Endothelial cell (in vitro differentiated cells): ENCODE results near the gene CCL4. TPM values are rescaled to one million over a fixed set of nuclear protein-coding genes. Genes with fewer than 3 reads are reported as not detected.
"Not testable (repeated sequence)": the region's sequence is repeated elsewhere in the genome, so short reads cannot be mapped to it uniquely, and the experiment has no call there.

Experiments
- DNase-seq: peaks from one replicate; pipeline ENCODE4 v3.0.0; 2021; ENCODE audit warnings: low spot score
- H3K27ac Mint-ChIP-seq: one replicate; pipeline ENCODE4 v1.8.0; 2021; ENCODE audit warnings: mixed read lengths, inconsistent platforms; ENCODE audit not compliant: unreplicated experiment
- H3K27me3 Mint-ChIP-seq: one replicate; pipeline ENCODE4 v1.8.0; 2021; ENCODE audit warnings: mild to moderate bottlenecking, moderate library complexity, mixed read lengths, inconsistent platforms; ENCODE audit not compliant: unreplicated experiment
- H3K36me3 Mint-ChIP-seq: one replicate; pipeline ENCODE4 v1.8.0; 2021; ENCODE audit warnings: mild to moderate bottlenecking, low read depth, mixed read lengths, inconsistent platforms; ENCODE audit not compliant: unreplicated experiment
- H3K4me1 Mint-ChIP-seq: one replicate; pipeline ENCODE4 v1.8.0; 2021; ENCODE audit warnings: mild to moderate bottlenecking, mixed read lengths, inconsistent platforms; ENCODE audit not compliant: unreplicated experiment
- H3K4me3 Mint-ChIP-seq: one replicate; pipeline ENCODE4 v1.8.0; 2021; ENCODE audit warnings: mild to moderate bottlenecking, mixed read lengths, inconsistent platforms; ENCODE audit not compliant: unreplicated experiment
- H3K9me3 Mint-ChIP-seq: one replicate; pipeline ENCODE4 v1.8.0; 2021; ENCODE audit warnings: mixed read lengths, inconsistent platforms; ENCODE audit not compliant: unreplicated experiment
- total RNA-seq: library from RNA; stranded (reverse); fragmentation: NEBNext Ultra II Directional; extraction: Animal tissue kit (Norgen Biotek cat#: 25700); gene quantifications from one replicate; pipeline ENCODE4 v1.2.1, GENCODE V29; 2021; ENCODE audit not compliant: unreplicated experiment
- TF ChIP-seq, protein P1 (sequence below): fragments of 200-600 bp; sonication (generic); IDR thresholded peaks from one replicate; pipeline ENCODE4 v1.5.0; 2021; ENCODE audit warnings: antibody characterized with exemption; ENCODE audit not compliant: unreplicated experiment

CCL4 gene
- total RNA-seq, 1 donor from 2014 or later, result not detected

DNA sequence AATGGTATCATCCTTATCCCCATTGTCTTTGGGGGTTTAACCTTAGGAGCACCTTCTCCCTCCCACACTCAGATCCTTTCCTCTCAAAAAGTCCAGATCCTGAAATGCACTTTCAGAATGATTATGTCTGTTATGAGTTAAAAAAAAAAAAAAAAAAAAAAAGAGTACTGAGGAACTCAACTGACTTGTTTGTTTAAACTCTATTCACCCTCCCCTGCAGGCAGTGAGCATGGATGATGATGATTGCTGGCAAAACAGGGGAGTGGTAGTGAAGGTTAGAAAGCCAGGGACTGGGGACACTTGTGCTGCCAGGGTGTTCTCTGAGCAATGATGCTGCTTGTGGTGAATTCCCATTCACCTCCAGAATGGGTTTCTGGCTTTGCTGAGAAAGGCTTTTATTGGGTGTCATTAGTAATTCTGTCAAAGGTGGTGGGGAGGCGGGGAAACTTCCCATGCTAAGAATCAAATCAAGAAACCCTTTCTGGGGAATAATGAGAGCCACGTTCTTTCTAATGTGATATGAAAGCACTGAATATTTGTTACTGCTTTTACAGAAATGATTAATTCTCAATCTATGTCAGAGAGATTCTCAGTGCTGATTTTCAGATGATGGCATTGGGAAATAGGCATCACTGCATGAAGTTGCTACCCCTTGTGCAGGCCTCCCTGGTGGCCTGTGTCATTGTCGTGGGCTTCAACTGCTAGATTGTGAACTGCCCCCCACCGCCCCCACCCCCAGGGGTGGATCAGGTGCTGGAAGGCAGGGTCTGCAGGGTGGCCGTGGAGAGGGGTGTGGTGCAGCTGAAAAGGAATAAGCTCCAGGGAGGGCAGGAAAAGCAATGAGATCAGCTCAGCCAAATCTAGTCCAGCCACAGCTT, 14.1 kb downstream of the CCL4 start:
- peaks cover 2% of the 10 kb centered on the region for H3K27me3 Mint-ChIP-seq
- no peak overlapping the region for H3K4me3 Mint-ChIP-seq
- TF ChIP-seq, protein P1, sequence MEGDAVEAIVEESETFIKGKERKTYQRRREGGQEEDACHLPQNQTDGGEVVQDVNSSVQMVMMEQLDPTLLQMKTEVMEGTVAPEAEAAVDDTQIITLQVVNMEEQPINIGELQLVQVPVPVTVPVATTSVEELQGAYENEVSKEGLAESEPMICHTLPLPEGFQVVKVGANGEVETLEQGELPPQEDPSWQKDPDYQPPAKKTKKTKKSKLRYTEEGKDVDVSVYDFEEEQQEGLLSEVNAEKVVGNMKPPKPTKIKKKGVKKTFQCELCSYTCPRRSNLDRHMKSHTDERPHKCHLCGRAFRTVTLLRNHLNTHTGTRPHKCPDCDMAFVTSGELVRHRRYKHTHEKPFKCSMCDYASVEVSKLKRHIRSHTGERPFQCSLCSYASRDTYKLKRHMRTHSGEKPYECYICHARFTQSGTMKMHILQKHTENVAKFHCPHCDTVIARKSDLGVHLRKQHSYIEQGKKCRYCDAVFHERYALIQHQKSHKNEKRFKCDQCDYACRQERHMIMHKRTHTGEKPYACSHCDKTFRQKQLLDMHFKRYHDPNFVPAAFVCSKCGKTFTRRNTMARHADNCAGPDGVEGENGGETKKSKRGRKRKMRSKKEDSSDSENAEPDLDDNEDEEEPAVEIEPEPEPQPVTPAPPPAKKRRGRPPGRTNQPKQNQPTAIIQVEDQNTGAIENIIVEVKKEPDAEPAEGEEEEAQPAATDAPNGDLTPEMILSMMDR, result no peak
- H3K36me3 Mint-ChIP-seq, result no peaks in the 10 kb centered on the region
- no peaks in the 10 kb centered on the region for H3K4me1 Mint-ChIP-seq
- no peaks in the 10 kb centered on the region for H3K9me3 Mint-ChIP-seq
- no peak for DNase-seq
- no peak overlapping the region for H3K27ac Mint-ChIP-seq

DNA sequence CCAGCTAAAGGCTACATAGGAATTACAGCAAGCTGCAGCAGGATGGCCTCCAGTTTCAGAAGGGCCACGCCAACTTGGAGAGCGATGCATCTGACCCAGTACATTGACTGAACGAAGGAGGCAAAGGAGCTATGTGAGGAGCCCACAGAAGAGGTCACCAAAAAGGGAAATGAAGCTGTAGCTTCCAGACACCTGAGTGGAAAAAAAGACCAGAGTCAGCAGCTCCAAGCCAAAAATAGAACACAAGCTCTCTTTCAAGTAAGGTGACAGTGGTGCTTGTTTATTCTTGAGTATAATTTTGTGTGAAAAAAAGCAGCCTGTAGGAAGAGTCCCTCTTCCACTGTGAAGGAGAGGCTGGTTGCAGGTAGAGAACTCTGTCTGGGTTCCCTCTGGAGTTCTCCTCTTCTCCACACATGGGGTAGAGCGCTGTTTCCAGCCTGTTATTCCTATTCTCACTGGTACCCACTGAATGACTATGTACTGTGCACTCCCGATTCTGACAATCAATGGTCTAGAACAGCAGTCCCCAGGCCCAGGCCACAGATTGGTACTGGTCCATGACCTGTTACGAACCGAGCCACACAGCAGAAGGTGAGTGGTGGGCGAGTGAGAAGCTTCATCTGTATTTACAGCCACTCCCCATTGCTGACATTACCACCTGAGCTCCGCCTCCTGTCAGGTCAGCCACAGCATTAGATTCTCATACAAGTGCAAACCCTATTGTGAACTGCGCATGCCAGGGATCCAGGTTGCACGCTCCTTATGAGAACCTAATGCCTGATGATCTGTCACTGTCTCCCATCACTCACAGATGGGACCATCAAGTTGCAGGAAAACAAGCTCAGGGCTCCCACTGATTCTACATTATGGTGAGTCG, 15.1 kb downstream of the CCL4 start:
- H3K27me3 Mint-ChIP-seq, result peaks cover 2% of the 10 kb centered on the region
- H3K9me3 Mint-ChIP-seq, result no peaks in the 10 kb centered on the region
- no peak overlapping the region for H3K27ac Mint-ChIP-seq
- no peak for DNase-seq
- no peak overlapping the region for H3K4me3 Mint-ChIP-seq
- no peaks in the 10 kb centered on the region for H3K4me1 Mint-ChIP-seq
- TF ChIP-seq, protein P1, result no peak
- no peaks in the 10 kb centered on the region for H3K36me3 Mint-ChIP-seq

DNA sequence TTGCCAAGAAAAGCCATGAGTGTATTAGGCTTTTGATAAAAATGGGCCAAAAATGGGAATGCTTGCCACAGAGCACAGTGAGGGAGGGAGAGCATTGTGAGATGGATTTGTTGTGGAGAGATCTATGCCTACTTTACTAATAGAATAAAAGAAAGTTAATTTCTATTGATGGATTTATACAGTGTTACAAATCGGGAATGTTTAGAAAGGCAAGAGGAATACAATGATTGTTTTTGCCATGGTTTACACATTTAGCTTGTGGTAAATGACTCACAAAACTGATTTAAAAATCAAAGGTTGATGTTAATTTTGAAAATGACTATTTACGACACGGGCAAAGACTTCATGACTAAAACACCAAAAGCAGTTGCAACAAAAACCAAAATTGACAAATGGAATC, 16.6 kb downstream of the CCL4 start:
- H3K27ac Mint-ChIP-seq, result no peak overlapping the region
- H3K4me1 Mint-ChIP-seq, result no peaks in the 10 kb centered on the region
- no peak for DNase-seq
- TF ChIP-seq, protein P1, result no peak
- H3K36me3 Mint-ChIP-seq, result no peaks in the 10 kb centered on the region
- no peaks in the 10 kb centered on the region for H3K9me3 Mint-ChIP-seq
- H3K4me3 Mint-ChIP-seq, result no peak overlapping the region
- H3K27me3 Mint-ChIP-seq, result peaks cover 2% of the 10 kb centered on the region

DNA sequence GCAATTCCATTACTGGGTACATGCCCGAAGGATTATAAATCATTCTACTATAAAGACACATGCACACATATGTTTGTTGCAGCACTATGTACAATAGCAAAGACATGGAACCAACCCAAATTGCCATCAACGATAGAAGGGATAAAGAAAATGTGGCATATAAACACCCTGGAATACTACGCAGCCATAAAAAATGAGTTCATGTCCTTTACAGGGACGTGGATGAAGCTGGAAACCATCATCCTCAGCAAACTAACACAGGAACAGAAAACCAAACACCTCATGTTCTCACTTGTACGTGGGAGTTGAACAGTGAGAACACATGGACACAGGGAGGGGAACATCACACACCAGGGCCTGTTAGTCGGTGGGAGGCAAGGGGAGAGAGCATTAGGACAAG, 17.5 kb downstream of the CCL4 start:
- not testable (repeated sequence) for H3K4me1 Mint-ChIP-seq, H3K9me3 Mint-ChIP-seq, H3K27me3 Mint-ChIP-seq, H3K36me3 Mint-ChIP-seq, DNase-seq, H3K4me3 Mint-ChIP-seq, H3K27ac Mint-ChIP-seq

DNA sequence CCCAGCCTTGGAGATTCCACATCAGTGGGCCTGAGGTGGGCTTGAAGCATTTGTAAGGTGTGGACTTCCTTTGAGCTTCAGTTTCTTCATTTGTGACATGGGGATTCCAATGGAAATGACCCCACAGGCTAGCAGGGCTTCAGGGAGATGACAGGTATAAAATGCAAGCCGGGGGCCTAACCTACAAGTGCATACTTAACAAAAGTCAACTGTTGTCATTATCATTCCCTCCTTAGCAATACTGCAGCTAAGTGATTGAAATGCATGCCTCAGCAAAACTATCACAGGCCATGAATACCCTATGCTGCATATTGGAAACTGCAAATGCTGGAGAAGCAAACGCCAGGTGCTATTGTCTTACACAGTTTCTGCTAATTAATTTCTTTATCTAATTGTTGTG, 19.8 kb downstream of the CCL4 start:
- no peak overlapping the region for H3K27ac Mint-ChIP-seq
- no peak overlapping the region for H3K4me3 Mint-ChIP-seq
- peaks cover 10% of the 10 kb centered on the region for H3K9me3 Mint-ChIP-seq
- H3K4me1 Mint-ChIP-seq, result no peaks in the 10 kb centered on the region
- DNase-seq, result no peak
- no peaks in the 10 kb centered on the region for H3K27me3 Mint-ChIP-seq
- peaks cover 4% of the 10 kb centered on the region for H3K36me3 Mint-ChIP-seq
- TF ChIP-seq, protein P1, result no peak
